Right lobe of liver (tissue), 6 donors: Measurements from ENCODE around the gene FAM151B. TPM values are rescaled to one million over a fixed set of nuclear protein-coding genes. Genes with fewer than 3 reads are reported as not detected.
"Not testable (repeated sequence)": the region's sequence is repeated elsewhere in the genome, so short reads cannot be mapped to it uniquely, and the experiment has no call there.

Source experiments
- ATAC-seq, 4 donors: fragments of 200-7000 bp; cut with Tn5 transposase; one replicate each; pipeline ENCODE4 v1.9.1; 2020; ENCODE audit warnings: mild to moderate bottlenecking in 4 of 4, moderate library complexity in 4 of 4
- DNase-seq, 3 donors: peaks; one replicate each; pipeline ENCODE4 v3.0.0-alpha.2; 2020
- H3K27ac ChIP-seq, 3 donors: fragments of 200-600 bp; one replicate each; pipeline ENCODE4 v1.8.0; 2022
- H3K27me3 ChIP-seq, 2 donors: fragments of 200-600 bp; one replicate each; pipeline ENCODE4 v1.8.0; 2022
- H3K36me3 ChIP-seq, 4 donors: fragments of 200-600 bp; sonication (generic) in 1 of 4; one replicate each; pipeline versions ENCODE4 v1.5.1 to v1.8.0; 2017 to 2022; ENCODE audit warnings: control low read depth in 1 of 4
- H3K4me1 ChIP-seq, 4 donors: fragments of 200-600 bp; sonication (generic) in 1 of 4; one replicate each; pipeline versions ENCODE4 v1.5.1 to v1.8.0; 2017 to 2022; ENCODE audit warnings: control low read depth in 1 of 4
- H3K4me3 ChIP-seq, 3 donors: fragments of 200-600 bp; one replicate each; pipeline ENCODE4 v1.8.0; 2022
- H3K9me3 ChIP-seq, 4 donors: fragments of 200-600 bp; sonication (generic) in 1 of 4; one replicate each; pipeline versions ENCODE4 v1.5.1 to v1.8.0; 2017 to 2022; ENCODE audit warnings: control low read depth in 1 of 4
- POLR2A ChIP-seq: fragments of 450-650 bp; IDR thresholded peaks from one replicate; pipeline ENCODE4 v1.6.1; 2017; ENCODE audit warnings: antibody characterized with exemption, mild to moderate bottlenecking
- WGBS: methylation state at CpG from one replicate; pipeline ENCODE4 v1.1.6; 2018; ENCODE audit warnings: low coverage, low lambda C conversion rate; ENCODE audit not compliant: insufficient coverage; ENCODE audit errors: missing lambda C conversion rate; 5-methylcytosine and 5-hydroxymethylcytosine counted together
- intact Hi-C, 2 donors: fragments of 100-400 bp; cut with DNase I; formaldehyde crosslinking; loops; one replicate each; pipeline versions ENCODE4 v1.11.2 to v1.14.1; 2022
- total RNA-seq, 6 experiments: library from RNA; depleted of rRNA in 2 of 6; stranded (reverse); fragments of >200 nt in 2 of 6; fragmentation: NEBNext Ultra II Directional in 3 of 6; extraction: Animal tissue kit (Norgen Biotek cat#: 25700) in 3 of 6; gene quantifications; one replicate each; pipeline versions ENCODE4 v1.1.0 to v1.2.4, GENCODE V29; 2016 to 2023
- TF ChIP-seq, protein P1 (sequence below), 4 donors: fragments of 200-600 bp in 3 of 4; fragments of 450-650 bp in 1 of 4; IDR thresholded peaks; one replicate each; pipeline versions ENCODE4 v1.5.1 to v1.8.0; 2016 to 2022; ENCODE audit warnings: antibody characterized with exemption in 4 of 4, mild to moderate bottlenecking in 2 of 4
- donor health status: DM: no; HTN: yes; CAD: no.
- donor health status: DM: no; HTN: no; CAD: no.
- donor health status: DM: no; HTN: no; CAD: no.
- donor health status: DM: no; HTN: yes; CAD: no.
- donor health status: DM: no; HTN: yes; CAD: no.

The FAM151B gene
- total RNA-seq, 6 experiments from 2014 or later = 0.81 to 1.6 (median 1.3) TPM

DNA sequence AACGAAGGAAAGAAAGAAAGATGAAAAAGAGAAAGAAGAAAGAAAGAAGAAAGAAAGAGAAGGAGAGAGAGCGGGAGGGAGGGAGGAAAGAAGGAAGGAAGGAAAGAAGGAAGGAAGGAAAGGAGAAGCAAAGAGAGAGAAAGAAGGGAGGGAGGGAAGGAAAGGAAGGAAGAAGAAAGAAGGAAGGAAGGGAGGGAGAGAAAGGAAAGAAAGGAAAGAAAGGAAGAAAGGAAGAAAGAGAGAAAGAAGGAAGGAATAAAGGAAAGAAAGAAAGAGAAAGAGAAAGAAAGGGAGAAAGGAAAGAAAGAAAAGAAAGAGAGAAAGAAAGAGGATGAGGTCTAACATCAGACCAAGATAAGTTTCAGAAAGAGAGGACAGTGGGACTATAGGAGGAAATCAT, 91.2 kb downstream of the FAM151B start:
- no peak overlapping the region for H3K4me3 ChIP-seq
- no peak overlapping the region for H3K27ac ChIP-seq
- intact Hi-C loops = no loop called here
- no peaks in the 10 kb centered on the region for H3K9me3 ChIP-seq
- no peaks in the 10 kb centered on the region for H3K36me3 ChIP-seq
- no peaks in the 10 kb centered on the region for H3K27me3 ChIP-seq
- TF ChIP-seq POLR2A = no peak
- TF ChIP-seq, protein P1, sequence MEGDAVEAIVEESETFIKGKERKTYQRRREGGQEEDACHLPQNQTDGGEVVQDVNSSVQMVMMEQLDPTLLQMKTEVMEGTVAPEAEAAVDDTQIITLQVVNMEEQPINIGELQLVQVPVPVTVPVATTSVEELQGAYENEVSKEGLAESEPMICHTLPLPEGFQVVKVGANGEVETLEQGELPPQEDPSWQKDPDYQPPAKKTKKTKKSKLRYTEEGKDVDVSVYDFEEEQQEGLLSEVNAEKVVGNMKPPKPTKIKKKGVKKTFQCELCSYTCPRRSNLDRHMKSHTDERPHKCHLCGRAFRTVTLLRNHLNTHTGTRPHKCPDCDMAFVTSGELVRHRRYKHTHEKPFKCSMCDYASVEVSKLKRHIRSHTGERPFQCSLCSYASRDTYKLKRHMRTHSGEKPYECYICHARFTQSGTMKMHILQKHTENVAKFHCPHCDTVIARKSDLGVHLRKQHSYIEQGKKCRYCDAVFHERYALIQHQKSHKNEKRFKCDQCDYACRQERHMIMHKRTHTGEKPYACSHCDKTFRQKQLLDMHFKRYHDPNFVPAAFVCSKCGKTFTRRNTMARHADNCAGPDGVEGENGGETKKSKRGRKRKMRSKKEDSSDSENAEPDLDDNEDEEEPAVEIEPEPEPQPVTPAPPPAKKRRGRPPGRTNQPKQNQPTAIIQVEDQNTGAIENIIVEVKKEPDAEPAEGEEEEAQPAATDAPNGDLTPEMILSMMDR (IDR thresholded peaks at IDR 0.05) = no peak
- H3K4me1 ChIP-seq = no peaks in the 10 kb centered on the region
- DNase-seq = no peak
- no peak for ATAC-seq
- WGBS = 95% methylated on average over 2 of the region's 2 CpGs

- intact Hi-C loops, DNase-seq, H3K9me3 ChIP-seq, H3K4me3 ChIP-seq, H3K36me3 ChIP-seq, H3K4me1 ChIP-seq, H3K27me3 ChIP-seq, ATAC-seq, H3K27ac ChIP-seq: not testable (repeated sequence)
- 62% methylated on average over 3 of the region's 3 CpGs for WGBS
Measured at GRCh38 chr5:80580291-80580690, 92.4 kb downstream of the FAM151B start.

DNA sequence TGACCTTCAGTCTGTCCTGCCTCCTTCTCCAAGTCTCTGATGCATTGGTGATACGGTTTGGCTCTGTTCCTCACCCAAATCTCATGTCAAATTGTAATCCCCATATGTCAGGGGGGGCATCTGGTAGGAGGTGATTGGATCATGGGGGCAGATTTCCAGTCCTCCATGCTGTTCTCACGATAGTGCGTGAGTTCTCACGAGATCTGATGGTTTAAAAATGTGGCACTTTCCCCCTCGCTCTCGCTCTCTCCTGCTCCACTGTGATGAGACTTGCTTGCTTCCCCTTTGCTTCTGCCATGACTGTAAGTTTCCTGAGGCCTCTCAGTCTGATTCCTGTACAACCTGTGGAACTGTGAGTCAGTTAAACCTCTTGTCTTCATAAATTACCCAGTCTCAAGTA, 96.9 kb downstream of the FAM151B start:
- Histone ChIP-seq H3K27me3 (no peaks in the 10 kb centered on the region), H3K9me3 (no peaks in the 10 kb centered on the region), H3K27ac (no peak overlapping the region), H3K4me3 (no peak overlapping the region), H3K4me1 (no peaks in the 10 kb centered on the region), H3K36me3 (no peaks in the 10 kb centered on the region)
- WGBS = 80% methylated on average over 6 of the region's 6 CpGs
- DNase-seq = no peak
- no peak for ATAC-seq
- TF ChIP-seq, protein P1 (IDR thresholded peaks at IDR 0.05) = no peak
- TF ChIP-seq POLR2A = no peak
- intact Hi-C loops = no loop called here

DNA sequence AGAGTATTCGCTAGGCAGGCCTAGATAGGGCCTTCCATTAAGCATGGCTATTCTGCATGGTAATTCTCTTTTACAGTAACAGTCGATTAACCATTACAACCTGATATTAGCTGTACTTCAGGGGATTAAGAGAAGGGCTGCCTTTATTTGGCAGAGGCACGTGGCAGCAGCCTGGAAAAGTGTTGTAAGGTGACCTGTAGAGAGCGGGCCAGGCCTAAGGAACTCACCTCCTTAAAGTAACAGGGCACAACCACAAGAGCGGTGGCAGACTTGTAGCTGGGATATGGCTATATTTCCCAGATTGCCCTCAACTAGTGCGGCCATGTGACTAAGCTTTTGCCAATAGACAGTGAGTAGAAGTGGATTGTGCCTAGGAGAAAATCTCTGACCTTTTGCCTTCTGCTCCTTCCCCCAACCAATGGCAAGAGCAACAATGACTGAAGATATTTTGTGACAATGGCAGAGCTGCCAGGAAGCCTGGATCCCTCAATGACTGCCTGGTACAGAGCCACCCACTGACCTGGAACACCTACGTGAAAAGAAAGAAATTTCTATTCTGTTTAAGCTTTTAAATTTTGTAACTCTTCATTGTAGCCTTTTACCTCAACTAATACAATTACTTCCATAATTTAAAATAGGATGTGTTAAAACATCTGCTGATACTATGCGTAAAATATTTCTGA, 101.1 kb downstream of the FAM151B start:
- intact Hi-C loops = no loop called here
- H3K36me3 ChIP-seq = no peaks in the 10 kb centered on the region
- DNase-seq (no peak), ATAC-seq (no peak)
- TF ChIP-seq, protein P1 (IDR thresholded peaks at IDR 0.05) = no peak
- no peak for TF ChIP-seq POLR2A
- H3K9me3 ChIP-seq = no peaks in the 10 kb centered on the region
- H3K4me3 ChIP-seq = no peak overlapping the region
- peaks cover 0 to 10% (median 0%) of the 10 kb centered on the region in 4 donors for H3K4me1 ChIP-seq
- H3K27me3 ChIP-seq = no peaks in the 10 kb centered on the region
- no peak overlapping the region for H3K27ac ChIP-seq
- 87% methylated on average over 6 of the region's 8 CpGs for WGBS

GRCh38 chr5:80590766-80591165, 102.9 kb downstream of the FAM151B start:
- Histone ChIP-seq H3K4me3 (no peak overlapping the region), H3K4me1 (peaks cover 0 to 10% (median 0%) of the 10 kb centered on the region in 4 donors), H3K27ac (no peak overlapping the region), H3K36me3 (no peaks in the 10 kb centered on the region), H3K9me3 (no peaks in the 10 kb centered on the region), H3K27me3 (no peaks in the 10 kb centered on the region)
- DNase-seq = no peak
- no peak for ATAC-seq
- WGBS = 80% methylated on average over 2 of the region's 5 CpGs
- intact Hi-C loops = no loop called here
- no peak for TF ChIP-seq POLR2A
- TF ChIP-seq, protein P1 (IDR thresholded peaks at IDR 0.05) = no peak
